Thymus (tissue), 14 donors: ENCODE measurements around the gene NHERF2. TPM values are rescaled to one million over a fixed set of nuclear protein-coding genes. Genes with fewer than 3 reads are reported as not detected.

Experiments used
- DNase-seq, 9 donors: peaks; one replicate each; pipeline ENCODE4 v3.0.0-alpha.2; 2013; ENCODE audit warnings: low spot score in 9 of 9, low read depth in 6 of 9, missing footprints in 1 of 9
- H3K27ac ChIP-seq, 2 donors: one replicate each; pipeline ENCODE4 v1.5.1; 2013; ENCODE audit warnings: control low read depth in 1 of 2, low read depth in 1 of 2, low read length in 1 of 2, mild to moderate bottlenecking in 1 of 2, moderate library complexity in 1 of 2
- H3K27me3 ChIP-seq, 2 donors: one replicate each; pipeline ENCODE4 v1.5.1; 2013; ENCODE audit warnings: low read length in 1 of 2; ENCODE audit not compliant: control insufficient read depth in 2 of 2, insufficient read depth in 1 of 2
- H3K36me3 ChIP-seq, 2 donors: one replicate each; pipeline ENCODE4 v1.5.1; 2013; ENCODE audit warnings: low read length in 1 of 2, mild to moderate bottlenecking in 1 of 2, moderate library complexity in 1 of 2; ENCODE audit not compliant: control insufficient read depth in 2 of 2, insufficient read depth in 2 of 2
- H3K4me1 ChIP-seq, 2 donors: one replicate each; pipeline ENCODE4 v1.5.1; 2013; ENCODE audit warnings: low read length in 2 of 2; ENCODE audit not compliant: control insufficient read depth in 2 of 2, insufficient read depth in 2 of 2
- H3K4me3 ChIP-seq, 2 donors: one replicate each; pipeline ENCODE4 v1.5.1; 2013; ENCODE audit warnings: low read length in 2 of 2, control low read depth in 1 of 2, mild to moderate bottlenecking in 1 of 2
- H3K9me3 ChIP-seq, 2 donors: one replicate each; pipeline ENCODE4 v1.5.1; 2013; ENCODE audit warnings: low read length in 1 of 2, mild to moderate bottlenecking in 1 of 2; ENCODE audit not compliant: control insufficient read depth in 2 of 2, insufficient read depth in 1 of 2
- WGBS: extraction: QIAGEN DNeasy Blood & Tissue Kit; methylation state at CpG from one replicate; pipeline ENCODE4 v1.1.7; 2013; 5-methylcytosine and 5-hydroxymethylcytosine counted together
- long read RNA-seq, 10 donors: transcript quantifications; one replicate each; lab custom pipeline, GENCODE V29; 2026
- polyA plus RNA-seq: library from polyadenylated mRNA; stranded (reverse); fragments of 200-250 nt; gene quantifications from one replicate; pipeline ENCODE4 v1.2.3, GENCODE V29; 2013
- total RNA-seq: library from RNA; stranded (reverse); fragments of 120-200 nt; gene quantifications from one replicate; pipeline ENCODE4 v1.2.4, GENCODE V29; 2013
- donor health status: healthy.

The NHERF2 gene
- 6.3 TPM for total RNA-seq
- 23.4 TPM for polyA plus RNA-seq
- long read RNA-seq, donor 1 = 0 reads
- long read RNA-seq, donor 2 = 0 reads
- long read RNA-seq, donor 3, transcript SLC9A3R2-201 (7 exons, 2,194 nt) = major isoform, 8 of 13 reads
- long read RNA-seq, donor 3, partial matches to known transcripts = 5 of 13 reads
- long read RNA-seq, donor 3, other reads (novel, unspliced or antisense) = 0 of 13 reads
- long read RNA-seq, donor 4, partial matches to known transcripts = 0 of 4 reads
- long read RNA-seq, donor 4, other reads (novel, unspliced or antisense) = 0 of 4 reads
- long read RNA-seq, donor 5, transcript SLC9A3R2-201 (7 exons, 2,194 nt) = major isoform, 11 of 16 reads
- long read RNA-seq, donor 5, partial matches to known transcripts = 0 of 16 reads
- long read RNA-seq, donor 5, other reads (novel, unspliced or antisense) = 0 of 16 reads
- long read RNA-seq, donor 6, transcript SLC9A3R2-201 (7 exons, 2,194 nt) = major isoform, 7 of 8 reads
- long read RNA-seq, donor 6, partial matches to known transcripts = 0 of 8 reads
- long read RNA-seq, donor 6, other reads (novel, unspliced or antisense) = 0 of 8 reads
- long read RNA-seq, donor 7, partial matches to known transcripts = 0 of 1 reads
- long read RNA-seq, donor 7, other reads (novel, unspliced or antisense) = 0 of 1 reads
- long read RNA-seq, donor 8, transcript SLC9A3R2-201 (7 exons, 2,194 nt) = major isoform, 7 of 7 reads
- long read RNA-seq, donor 8, partial matches to known transcripts = 0 of 7 reads
- long read RNA-seq, donor 8, other reads (novel, unspliced or antisense) = 0 of 7 reads
- long read RNA-seq, donor 9, partial matches to known transcripts = 0 of 4 reads
- long read RNA-seq, donor 9, other reads (novel, unspliced or antisense) = 0 of 4 reads
- long read RNA-seq, donor 10, partial matches to known transcripts = 0 of 5 reads
- long read RNA-seq, donor 10, other reads (novel, unspliced or antisense) = 0 of 5 reads

DNA sequence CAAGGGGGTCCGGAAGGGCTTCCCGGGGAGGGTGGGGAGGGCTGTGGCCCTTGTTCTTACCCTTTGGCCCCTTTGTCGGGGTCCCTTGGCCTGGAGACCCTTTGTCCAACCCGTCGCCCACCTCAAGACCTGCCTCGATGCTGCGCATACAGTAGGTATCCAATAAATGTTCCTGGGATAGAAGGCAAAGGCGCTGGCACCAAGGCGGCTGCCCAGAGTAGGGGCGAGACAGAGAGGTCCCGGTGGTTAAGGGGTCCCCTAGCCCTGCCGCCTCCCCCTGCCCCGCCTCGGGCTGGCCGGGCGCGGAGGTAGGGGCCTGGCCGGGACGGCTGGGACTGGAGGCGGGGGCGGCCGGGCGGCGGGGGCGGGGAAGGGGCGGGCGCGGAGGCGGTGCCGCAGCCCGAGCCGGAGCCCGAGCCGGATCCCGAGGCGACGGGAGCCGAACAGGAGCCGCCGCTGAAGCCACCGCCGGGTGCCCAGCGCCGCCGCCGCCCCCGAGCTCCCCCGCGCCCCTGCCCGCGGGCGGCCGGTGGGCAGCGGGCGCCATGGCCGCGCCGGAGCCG, at the start of gene NHERF2:
Gene NHERF2 (plus strand): TSS at position 442 of the 563 bp plus-strand sequence. CDS start 104 bp downstream, at position 546.
- WGBS = 12% methylated on average over 59 of the region's 59 CpGs
- Histone ChIP-seq H3K9me3 (peaks cover 1 to 11% of the 10 kb centered on the region in 2 donors), H3K4me1 (peaks cover 12 to 33% of the 10 kb centered on the region in 2 donors), H3K4me3 (peak within 1 kb of the TSS in 1 of 2 donors; percentile 55), H3K36me3 (no peaks in the 10 kb centered on the region), H3K27ac (peak within 1 kb of the TSS in 1 of 2 donors; percentile 13), H3K27me3 (peaks cover 48 to 83% of the 10 kb centered on the region in 2 donors)
- no peak for DNase-seq

DNA sequence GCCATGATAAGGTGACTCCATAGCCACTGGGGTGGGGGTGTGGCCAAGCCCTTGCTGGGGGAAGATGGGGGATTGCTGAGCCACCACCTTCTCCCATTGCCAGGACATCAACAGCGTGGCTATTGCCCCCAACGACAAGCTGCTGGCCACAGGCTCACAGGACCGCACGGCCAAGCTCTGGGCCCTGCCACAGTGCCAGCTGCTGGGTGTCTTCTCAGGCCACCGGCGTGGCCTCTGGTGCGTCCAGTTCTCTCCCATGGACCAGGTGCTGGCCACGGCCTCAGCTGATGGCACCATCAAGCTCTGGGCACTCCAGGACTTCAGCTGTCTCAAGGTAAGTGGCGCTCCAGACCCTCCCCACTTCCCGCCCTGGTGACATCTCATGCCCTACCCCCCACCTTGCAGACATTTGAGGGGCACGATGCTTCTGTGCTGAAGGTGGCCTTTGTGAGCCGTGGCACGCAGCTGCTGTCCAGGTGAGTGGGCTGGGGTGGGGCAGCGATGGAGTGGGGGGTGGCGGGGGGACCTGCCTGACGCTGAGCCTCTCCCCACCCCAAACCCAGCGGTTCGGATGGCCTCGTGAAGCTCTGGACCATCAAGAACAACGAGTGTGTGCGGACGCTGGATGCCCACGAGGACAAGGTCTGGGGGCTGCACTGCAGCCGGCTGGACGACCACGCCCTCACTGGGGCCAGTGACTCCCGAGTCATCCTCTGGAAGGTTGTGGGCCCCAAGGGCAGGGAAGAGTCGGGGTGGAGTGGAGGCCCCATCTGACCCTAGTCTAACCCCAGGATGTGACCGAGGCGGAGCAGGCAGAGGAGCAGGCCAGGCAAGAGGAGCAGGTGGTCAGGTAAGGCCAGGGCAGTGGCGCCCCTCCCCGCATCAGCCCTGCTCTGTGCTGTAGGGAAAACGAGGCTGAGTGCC, 49.5 kb upstream of the NHERF2 start:
- H3K27me3 ChIP-seq = peaks cover 41 to 43% of the 10 kb centered on the region in 2 donors
- H3K9me3 ChIP-seq = peaks cover 2 to 18% of the 10 kb centered on the region in 2 donors
- H3K4me3 ChIP-seq = no peak overlapping the region
- H3K4me1 ChIP-seq = peaks cover 3 to 10% of the 10 kb centered on the region in 2 donors
- no peak overlapping the region for H3K27ac ChIP-seq
- H3K36me3 ChIP-seq = peaks cover 39 to 51% of the 10 kb centered on the region in 2 donors
- no peak for DNase-seq
- 97% methylated on average over 33 of the region's 33 CpGs for WGBS

DNA sequence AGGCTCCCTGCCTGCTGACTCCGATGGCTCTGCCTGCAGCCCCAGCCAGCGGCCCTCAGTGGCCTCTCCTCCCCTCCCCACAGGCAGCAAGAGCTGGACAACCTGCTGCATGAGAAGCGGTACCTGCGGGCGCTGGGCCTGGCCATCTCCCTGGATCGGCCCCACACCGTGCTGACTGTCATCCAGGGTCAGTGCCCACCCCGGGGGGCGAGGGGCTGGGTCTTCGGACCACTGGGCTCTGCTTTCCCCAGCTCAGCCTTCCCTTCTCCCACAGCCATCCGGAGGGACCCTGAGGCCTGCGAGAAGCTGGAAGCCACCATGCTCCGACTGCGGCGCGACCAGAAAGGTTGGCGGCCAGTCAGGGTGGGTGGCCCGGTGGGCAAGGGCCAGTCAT, 48.8 kb upstream of the NHERF2 start:
- peaks cover 39 to 51% of the 10 kb centered on the region in 2 donors for H3K36me3 ChIP-seq
- no peak overlapping the region for H3K4me3 ChIP-seq
- peaks cover 0 to 3% of the 10 kb centered on the region in 2 donors for H3K4me1 ChIP-seq
- 97% methylated on average over 18 of the region's 18 CpGs for WGBS
- peaks cover 2 to 18% of the 10 kb centered on the region in 2 donors for H3K9me3 ChIP-seq
- no peak for DNase-seq
- H3K27me3 ChIP-seq = peaks cover 47 to 49% of the 10 kb centered on the region in 2 donors
- no peak overlapping the region for H3K27ac ChIP-seq

DNA sequence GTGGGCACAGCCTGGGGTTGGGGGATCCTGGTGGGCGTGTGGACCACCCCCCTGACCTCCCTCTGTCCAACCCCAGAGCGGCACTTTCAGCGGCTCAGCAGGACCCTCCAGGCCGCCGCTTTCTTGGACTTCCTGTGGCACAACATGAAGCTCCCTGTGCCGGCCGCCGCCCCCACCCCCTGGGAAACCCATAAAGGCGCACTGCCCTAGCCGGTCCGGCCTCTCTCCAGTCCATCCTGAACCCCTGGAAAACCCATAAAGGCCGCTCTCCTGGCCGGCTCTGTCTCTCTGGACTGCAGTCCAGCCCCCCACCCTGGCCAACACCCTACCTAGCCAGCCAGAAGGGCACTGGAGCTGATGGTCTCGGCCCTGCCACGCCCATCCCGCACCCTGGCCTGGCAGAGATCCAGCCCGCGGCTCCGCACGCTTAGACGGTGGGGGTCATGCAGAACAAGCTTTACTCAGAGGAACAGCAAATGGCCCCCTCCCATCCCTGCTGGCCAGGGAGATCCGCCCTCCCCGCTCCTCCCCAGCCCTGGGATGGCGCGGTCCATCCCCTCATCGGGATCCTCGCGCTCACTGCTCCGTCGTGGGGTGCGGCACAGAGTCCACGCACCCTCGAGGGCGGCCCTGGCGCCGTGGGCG, 48.1 kb upstream of the NHERF2 start:
- Histone ChIP-seq H3K27ac (no peak overlapping the region), H3K4me1 (peaks cover 6 to 9% of the 10 kb centered on the region in 2 donors), H3K36me3 (peaks cover 39 to 51% of the 10 kb centered on the region in 2 donors), H3K27me3 (peaks cover 52 to 56% of the 10 kb centered on the region in 2 donors), H3K4me3 (no peak overlapping the region), H3K9me3 (peaks cover 2 to 25% of the 10 kb centered on the region in 2 donors)
- 94% methylated on average over 37 of the region's 37 CpGs for whole genome bisulfite sequencing
- no peak for DNase-seq

DNA sequence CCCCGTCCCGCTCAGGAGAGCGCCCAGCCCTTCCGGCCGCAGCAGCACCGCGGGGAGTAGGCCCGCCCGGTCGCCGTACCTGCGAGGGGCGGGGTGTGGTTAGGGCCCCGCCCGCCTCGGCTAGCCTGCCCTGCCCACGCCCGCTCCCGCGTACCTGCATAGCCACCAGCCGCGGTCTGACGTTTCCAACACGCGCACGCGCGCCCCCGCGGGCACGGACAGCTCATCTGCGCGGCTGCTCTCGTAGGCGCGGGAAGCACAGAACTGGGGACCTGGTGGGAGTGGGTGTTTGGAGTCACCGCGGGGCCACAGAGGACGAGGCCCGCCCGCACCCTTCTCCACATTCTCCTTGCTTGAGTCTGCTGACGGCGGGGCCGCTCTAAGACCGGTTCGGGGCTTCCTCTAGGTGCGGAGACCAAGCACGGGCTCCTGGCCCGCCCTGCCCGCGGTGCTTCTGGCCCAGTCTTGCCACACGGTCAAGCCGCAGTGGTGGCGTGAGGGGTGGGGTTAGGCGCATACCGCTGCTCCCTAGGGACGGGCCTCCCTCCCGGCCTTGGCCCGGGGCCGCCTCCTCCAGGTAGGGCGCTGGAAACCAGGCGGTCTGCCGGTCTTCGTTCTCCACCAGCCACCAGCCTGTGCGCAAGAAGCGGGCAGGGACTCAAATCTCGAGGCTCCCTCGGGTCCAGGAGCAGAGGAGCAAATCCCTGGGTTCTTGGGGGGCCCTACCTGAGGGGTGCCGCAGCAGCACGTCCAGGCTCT, 47.3 kb upstream of the NHERF2 start:
- no peak overlapping the region for H3K4me3 ChIP-seq
- H3K36me3 ChIP-seq = peaks cover 39 to 45% of the 10 kb centered on the region in 2 donors
- H3K27ac ChIP-seq = no peak overlapping the region
- H3K9me3 ChIP-seq = peaks cover 2 to 25% of the 10 kb centered on the region in 2 donors
- WGBS = 39% methylated on average over 70 of the region's 70 CpGs
- H3K4me1 ChIP-seq = peaks cover 6 to 11% of the 10 kb centered on the region in 2 donors
- H3K27me3 ChIP-seq = peaks cover 52 to 59% of the 10 kb centered on the region in 2 donors
- no peak for DNase-seq

DNA sequence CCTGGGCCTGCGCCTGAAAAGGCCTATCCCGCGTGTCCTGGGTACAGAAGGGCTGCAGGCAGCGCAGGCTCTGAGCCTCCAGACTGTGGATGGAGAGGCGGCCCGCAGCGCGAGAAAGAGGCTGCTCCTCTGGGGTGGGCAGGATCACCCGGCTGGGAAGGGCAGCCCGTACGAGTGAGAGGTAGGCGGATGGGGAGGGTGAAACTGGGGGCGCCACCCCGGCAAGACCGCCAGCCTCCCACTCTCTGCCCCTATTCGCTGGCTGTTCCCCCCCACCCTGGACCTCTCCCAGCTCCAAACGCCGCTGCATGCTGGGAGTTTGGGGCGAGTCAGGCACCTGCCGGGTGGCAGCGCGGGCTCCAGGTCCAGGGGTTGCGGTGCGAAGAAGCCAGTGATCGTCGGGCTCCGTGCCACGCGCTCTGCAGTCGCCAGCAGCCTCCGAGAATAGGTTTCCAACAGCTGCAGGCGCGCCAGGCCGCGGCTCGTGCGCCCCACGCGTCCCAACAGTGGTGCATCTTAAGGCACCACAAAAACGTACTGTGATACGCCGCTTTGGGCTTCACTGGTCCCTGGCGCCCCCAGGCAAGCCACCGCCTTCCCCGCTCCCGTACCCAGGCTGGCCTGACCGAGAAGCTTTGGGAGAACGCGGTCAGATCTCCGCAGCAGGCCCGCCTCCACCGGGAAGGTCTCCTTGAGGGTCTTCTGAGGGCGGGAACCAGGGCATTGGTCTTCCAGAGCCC, 46.5 kb upstream of the NHERF2 start:
- Histone ChIP-seq H3K4me1 (peaks cover 10 to 19% of the 10 kb centered on the region in 2 donors), H3K36me3 (peaks cover 34 to 38% of the 10 kb centered on the region in 2 donors), H3K4me3 (no peak overlapping the region), H3K27ac (no peak overlapping the region), H3K9me3 (peaks cover 2 to 25% of the 10 kb centered on the region in 2 donors), H3K27me3 (peaks cover 52 to 66% of the 10 kb centered on the region in 2 donors)
- no peak for DNase-seq
- 11% methylated on average over 53 of the region's 53 CpGs for WGBS

DNA sequence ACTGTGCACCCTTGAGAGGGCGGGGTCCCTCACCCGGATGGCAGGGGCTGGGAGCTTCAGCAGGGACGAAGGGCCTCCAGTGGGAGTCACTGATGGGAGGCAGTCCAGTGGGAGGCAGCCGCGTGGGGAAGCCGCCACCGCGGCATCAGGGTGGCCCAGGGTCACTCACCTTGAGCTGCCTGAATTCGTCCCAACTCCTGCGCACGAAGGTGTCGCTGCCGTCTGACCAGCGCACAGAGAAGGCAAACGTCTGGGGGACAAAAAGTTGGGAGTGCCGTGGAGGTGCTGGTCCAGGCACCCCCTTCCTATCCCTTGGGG, 46.0 kb upstream of the NHERF2 start:
- Histone ChIP-seq H3K27me3 (peaks cover 52 to 66% of the 10 kb centered on the region in 2 donors), H3K27ac (no peak overlapping the region), H3K36me3 (peaks cover 29 to 33% of the 10 kb centered on the region in 2 donors), H3K4me1 (peaks cover 10 to 22% of the 10 kb centered on the region in 2 donors), H3K4me3 (no peak overlapping the region), H3K9me3 (peaks cover 2 to 25% of the 10 kb centered on the region in 2 donors)
- WGBS = 35% methylated on average over 16 of the region's 16 CpGs
- no peak for DNase-seq
